GM21447 (cell line): ENCODE results near the gene BRD9.
A peak's percentile ranks its signal among the peaks of the same experiment; 100 is the strongest.
"Not testable (repeated sequence)": the region's sequence is repeated elsewhere in the genome, so short reads cannot be mapped to it uniquely, and the experiment has no call there.

ENCODE experiments used
- ATAC-seq: cut with Tn5 transposase; IDR thresholded peaks from one replicate; pipeline ENCODE4 v1.9.1; 2021; ENCODE audit not compliant: unreplicated experiment

Gene BRD9

GRCh38 chr5:923281-923873 lies 30.8 kb upstream of the BRD9 start:
- ATAC-seq: peak; percentile 61

GRCh38 chr5:922436-923280 lies 30.1 kb upstream of the BRD9 start:
- ATAC-seq: no peak

GRCh38 chr5:921456-922435 lies 29.1 kb upstream of the BRD9 start:
- no peak for ATAC-seq

GRCh38 chr5:920321-920720 lies 27.7 kb upstream of the BRD9 start:
- no peak for ATAC-seq

- no peak for ATAC-seq
Measured at GRCh38 chr5:919356-920000, 26.9 kb upstream of the BRD9 start.

GRCh38 chr5:918717-919116 lies 26.1 kb upstream of the BRD9 start:
- not testable (repeated sequence) for ATAC-seq

GRCh38 chr5:916441-917293 lies 24.1 kb upstream of the BRD9 start:
- no peak for ATAC-seq

GRCh38 chr5:915946-916345 lies 23.3 kb upstream of the BRD9 start:
- no peak for ATAC-seq

GRCh38 chr5:915346-915745 lies 22.7 kb upstream of the BRD9 start:
- not testable (repeated sequence) for ATAC-seq

- no peak for ATAC-seq
Measured at GRCh38 chr5:914612-915011, 22.0 kb upstream of the BRD9 start.

GRCh38 chr5:914174-914573 lies 21.6 kb upstream of the BRD9 start:
- ATAC-seq: no peak

GRCh38 chr5:912280-913091 lies 19.9 kb upstream of the BRD9 start:
- ATAC-seq: no peak

- ATAC-seq: no peak
Measured at GRCh38 chr5:911601-912000, 19.0 kb upstream of the BRD9 start.

GRCh38 chr5:910769-911160 lies 18.2 kb upstream of the BRD9 start:
- ATAC-seq: no peak

GRCh38 chr5:909994-910768 lies 17.6 kb upstream of the BRD9 start:
- ATAC-seq: no peak

- ATAC-seq: no peak
Measured at GRCh38 chr5:909086-909485, 16.5 kb upstream of the BRD9 start.

GRCh38 chr5:908172-908571 lies 15.6 kb upstream of the BRD9 start:
- no peak for ATAC-seq

- no peak for ATAC-seq
Measured at GRCh38 chr5:907366-907910, 14.8 kb upstream of the BRD9 start.
